Adrenal gland (tissue), 12 donors: Measurements from ENCODE around the gene NCAPG. TPM values are rescaled to one million over a fixed set of nuclear protein-coding genes. Genes with fewer than 3 reads are reported as not detected.

Experiments used
- DNase-seq, 7 donors: peaks; one replicate each; pipeline ENCODE4 v3.0.0-alpha.2; 2019 to 2020
- H3K27ac ChIP-seq, 5 donors: fragments of 200-600 bp; sonication (generic) in 4 of 5; 1 replicate in 3 of 5; 2 replicates in 2 of 5; pipeline versions ENCODE4 v1.5.1 to v1.8.0; 2016 to 2020; ENCODE audit warnings: mild to moderate bottlenecking in 1 of 5
- H3K27me3 ChIP-seq: fragments of 200-600 bp; 2 replicates; pipeline ENCODE4 v1.8.0; 2021
- H3K36me3 ChIP-seq, 2 donors: fragments of 200-600 bp; replicated peaks in 1 of 2; 1 replicate in 1 of 2; 2 replicates in 1 of 2; pipeline versions ENCODE4 v1.5.1 to v1.8.0; 2018 to 2022
- H3K4me1 ChIP-seq, 2 donors: fragments of 200-600 bp; replicated peaks in 1 of 2; 1 replicate in 1 of 2; 2 replicates in 1 of 2; pipeline versions ENCODE4 v1.5.1 to v1.8.0; 2018 to 2021
- H3K4me3 ChIP-seq, 4 donors: fragments of 200-600 bp; sonication (generic) in 3 of 4; one replicate each; pipeline ENCODE4 v1.5.1; 2016 to 2018
- H3K9me3 ChIP-seq, 3 donors: fragments of 200-600 bp; sonication (generic) in 1 of 3; replicated peaks in 1 of 3; 1 replicate in 2 of 3; 2 replicates in 1 of 3; pipeline versions ENCODE4 v1.5.1 to v1.8.0; 2016 to 2021
- CTCF ChIP-seq, 6 experiments: fragments of 450-650 bp in 4 of 6; fragments of 200-600 bp in 2 of 6; sonication (generic) in 1 of 6; IDR thresholded peaks; 1 replicate in 5 of 6; 2 replicates in 1 of 6; pipeline versions ENCODE4 v1.5.1 to v1.8.0; 2016 to 2021; ENCODE audit warnings: antibody characterized with exemption in 6 of 6, mild to moderate bottlenecking in 2 of 6, moderate library complexity in 1 of 6
- POLR2A ChIP-seq, 2 donors: fragments of 450-650 bp; IDR thresholded peaks; one replicate each; pipeline ENCODE4 v1.6.1; 2017; ENCODE audit warnings: antibody characterized with exemption in 2 of 2, mild to moderate bottlenecking in 2 of 2, moderate library complexity in 1 of 2
- WGBS, 4 donors: extraction: QIAGEN DNeasy Blood & Tissue Kit in 2 of 4; methylation state at CpG; one replicate each; pipeline versions ENCODE4 v1.1.5 to v1.1.7; 2013 to 2017; 5-methylcytosine and 5-hydroxymethylcytosine counted together
- intact Hi-C, 2 donors: fragments of 100-400 bp; cut with DNase I; formaldehyde crosslinking; loops; one replicate each; pipeline versions ENCODE4 v1.14.1 to v1.15.0; 2022 to 2023
- polyA plus RNA-seq, 3 donors: library from polyadenylated mRNA; stranded (reverse); fragments of 200-250 nt in 2 of 3; fragments of 350-450 nt in 1 of 3; fragmentation: Illumina TruSeq in 1 of 3; extraction: RNeasy Lipid Tissue Mini Kit (QIAGEN cat#74804) in 1 of 3; gene quantifications; one replicate each; pipeline ENCODE4 v1.2.3, GENCODE V29; 2013 to 2014
- total RNA-seq, 9 donors: library from RNA; depleted of rRNA in 4 of 9; stranded (reverse); fragments of >200 nt in 4 of 9; fragments of 120-200 nt in 1 of 9; fragmentation: NEBNext Ultra II Directional in 1 of 9; extraction: Animal tissue kit (Norgen Biotek cat#: 25700) in 1 of 9; gene quantifications; one replicate each; pipeline versions ENCODE4 v1.1.0 to v1.2.4, GENCODE V29; 2013 to 2023
- donor health status: healthy with polysubstance abuse.
- donor health status: Bipolar disorder and iron deficiency.
- donor health status: DM: yes; HTN: yes; CAD: no.
- donor health status: DM: no; HTN: no; CAD: no.
- donor health status: DM: no; HTN: no; CAD: no.
- donor health status: DM: yes; HTN: yes; CAD: no.

Gene NCAPG
- total and polyA plus RNA-seq, 12 donors = 0.17 to 16.1 (median 0.74) TPM

GRCh38 chr4:17763416-17763815 is 47.4 kb upstream of the NCAPG start:
- WGBS, 4 donors = 83 to 95% (median 91%) methylated on average over 3 of the region's 3 CpGs
- H3K36me3 ChIP-seq = no peaks in the 10 kb centered on the region
- H3K9me3 ChIP-seq = no peaks in the 10 kb centered on the region
- intact Hi-C loops = no loop called here
- no peaks in the 10 kb centered on the region for H3K4me1 ChIP-seq
- no peaks in the 10 kb centered on the region for H3K27me3 ChIP-seq
- no peak overlapping the region for H3K27ac ChIP-seq
- DNase-seq = peak in 1 of 7 donors; percentile 41
- no peak overlapping the region for H3K4me3 ChIP-seq
- no peak for TF ChIP-seq POLR2A (IDR thresholded peaks at IDR 0.05)
- TF ChIP-seq CTCF (IDR thresholded peaks at IDR 0.05) = no peak

GRCh38 chr4:17763931-17764330 is 46.8 kb upstream of the NCAPG start:
- 39 to 52% (median 45%) methylated on average over 5 of the region's 5 CpGs for WGBS, 4 donors
- TF ChIP-seq CTCF (IDR thresholded peaks at IDR 0.05) (no peak), POLR2A (IDR thresholded peaks at IDR 0.05) (no peak)
- Histone ChIP-seq H3K36me3 (no peaks in the 10 kb centered on the region), H3K4me1 (no peaks in the 10 kb centered on the region), H3K9me3 (no peaks in the 10 kb centered on the region), H3K4me3 (no peak overlapping the region), H3K27me3 (no peaks in the 10 kb centered on the region), H3K27ac (no peak overlapping the region)
- DNase-seq = no peak
- intact Hi-C loops = no loop called here

- Histone ChIP-seq H3K9me3 (no peaks in the 10 kb centered on the region), H3K36me3 (no peaks in the 10 kb centered on the region), H3K4me1 (no peaks in the 10 kb centered on the region), H3K4me3 (no peak overlapping the region), H3K27me3 (no peaks in the 10 kb centered on the region), H3K27ac (no peak overlapping the region)
- 75 to 91% (median 79%) methylated on average over 9 to 11 of the region's 11 CpGs for WGBS, 4 donors
- no peak for DNase-seq
- TF ChIP-seq POLR2A (IDR thresholded peaks at IDR 0.05) (no peak), CTCF (IDR thresholded peaks at IDR 0.05) (no peak)
- intact Hi-C loops = no loop called here
Observed at GRCh38 chr4:17765514-17766286, 45.1 kb upstream of the NCAPG start.

GRCh38 chr4:17766826-17767458 is 43.8 kb upstream of the NCAPG start:
- TF ChIP-seq POLR2A (IDR thresholded peaks at IDR 0.05) (no peak), CTCF (IDR thresholded peaks at IDR 0.05) (no peak)
- 90 to 95% (median 93%) methylated on average over 10 to 33 of the region's 33 CpGs for WGBS, 4 donors
- Histone ChIP-seq H3K36me3 (no peaks in the 10 kb centered on the region), H3K9me3 (no peaks in the 10 kb centered on the region), H3K4me3 (no peak overlapping the region), H3K27me3 (no peaks in the 10 kb centered on the region), H3K4me1 (no peaks in the 10 kb centered on the region), H3K27ac (no peak overlapping the region)
- no peak for DNase-seq
- intact Hi-C loops = no loop called here
